SK-N-SH (cell line): ENCODE results near the gene OPHN1. TPM values are rescaled to one million over a fixed set of nuclear protein-coding genes. Genes with fewer than 3 reads are reported as not detected.

ENCODE experiments used
- CTCF ChIA-PET: fragments of 300-600, 350-600 bp; formaldehyde crosslinking; extraction: SDS; loops from one replicate; lab custom pipeline; 2021; lab: Yijun Ruan, JAX
- POLR2A ChIA-PET: fragments of 350-600 bp; sonication (Branson Sonifier 250); formaldehyde crosslinking; extraction: SDS; loops from one replicate; lab custom pipeline; 2020; ENCODE audit warnings: antibody characterized with exemption, inconsistent platforms; lab: Yijun Ruan, JAX
- DNase-seq: peaks from one replicate; pipeline ENCODE4 v3.0.0; 2012
- H2AFZ ChIP-seq: fragments of 200-600 bp; sonication (generic); 2 replicates; pipeline ENCODE4 v1.8.1; 2016; ENCODE audit warnings: antibody characterized with exemption, mild to moderate bottlenecking, low read depth
- H3F3A ChIP-seq: fragments of 200-600 bp; sonication (generic); replicated peaks from 2 replicates; pipeline ENCODE3; 2016; ENCODE audit warnings: antibody characterized with exemption, mild to moderate bottlenecking; ENCODE audit not compliant: insufficient read depth
- H3K27ac ChIP-seq, 2 experiments: fragments of 200-500 bp in 1 of 2; fragments of 200-600 bp in 1 of 2; sonication (Bioruptor generic) in 1 of 2; sonication (generic), shearing (Covaris generic) in 1 of 2; 2 replicates each; pipeline versions ENCODE4 v1.5.1 to v1.6.1; 2014 to 2016; ENCODE audit warnings: low read depth in 2 of 2, inconsistent platforms in 1 of 2, low read length in 1 of 2, mild to moderate bottlenecking in 1 of 2, mixed read lengths in 1 of 2
- H3K27me3 ChIP-seq: fragments of 200-600 bp; sonication (generic), shearing (Covaris generic); 2 replicates; pipeline ENCODE4 v1.6.1; 2016; ENCODE audit warnings: mixed run types; ENCODE audit not compliant: insufficient read depth
- H3K36me3 ChIP-seq, 2 experiments: fragments of 200-500 bp in 1 of 2; fragments of 200-600 bp in 1 of 2; sonication (Bioruptor generic) in 1 of 2; sonication (generic) in 1 of 2; replicated peaks in 1 of 2; 2 replicates each; pipeline versions ENCODE3 to v1.5.1; 2014 to 2016; ENCODE audit warnings: low read length in 1 of 2, mild to moderate bottlenecking in 1 of 2; ENCODE audit not compliant: insufficient read depth in 2 of 2, control insufficient read depth in 1 of 2
- H3K4me1 ChIP-seq, 2 experiments: fragments of 200-500 bp in 1 of 2; fragments of 200-600 bp in 1 of 2; sonication (Bioruptor generic) in 1 of 2; sonication (generic), shearing (Covaris generic) in 1 of 2; 2 replicates each; pipeline versions ENCODE4 v1.5.1 to v1.6.1; 2014 to 2016; ENCODE audit warnings: low read depth in 1 of 2, low read length in 1 of 2, mixed run types in 1 of 2; ENCODE audit not compliant: insufficient read depth in 2 of 2, control insufficient read depth in 1 of 2
- H3K4me2 ChIP-seq: fragments of 200-600 bp; sonication (generic), shearing (Covaris generic); 2 replicates; pipeline ENCODE4 v1.6.1; 2017; ENCODE audit warnings: mixed run types
- H3K4me3 ChIP-seq, 2 experiments: fragments of 200-500 bp in 1 of 2; fragments of 200-600 bp in 1 of 2; sonication (Bioruptor generic) in 1 of 2; sonication (generic), shearing (Covaris generic) in 1 of 2; 2 replicates each; pipeline versions ENCODE4 v1.5.1 to v1.8.1; 2014 to 2016; ENCODE audit warnings: low read depth in 2 of 2, inconsistent platforms in 1 of 2, low read length in 1 of 2, mild to moderate bottlenecking in 1 of 2, mixed read lengths in 1 of 2, moderate library complexity in 1 of 2
- H3K79me2 ChIP-seq: fragments of 200-600 bp; sonication (generic); 2 replicates; pipeline ENCODE4 v1.8.1; 2017; ENCODE audit warnings: mild to moderate bottlenecking; ENCODE audit not compliant: insufficient read depth
- H3K9ac ChIP-seq: fragments of 200-600 bp; sonication (generic); 2 replicates; pipeline ENCODE4 v1.6.1; 2017; ENCODE audit warnings: mixed run types
- H3K9me2 ChIP-seq: fragments of 200-600 bp; sonication (generic); 2 replicates; pipeline ENCODE4 v1.6.1; 2017; ENCODE audit warnings: mixed run types
- H3K9me3 ChIP-seq: fragments of 200-600 bp; sonication (generic); 2 replicates; pipeline ENCODE4 v1.6.1; 2017; ENCODE audit warnings: mixed run types, mild to moderate bottlenecking, moderate library complexity
- H4K20me1 ChIP-seq: fragments of 200-600 bp; sonication (generic); 2 replicates; pipeline ENCODE4 v1.6.1; 2017; ENCODE audit warnings: mild to moderate bottlenecking, mixed run types; ENCODE audit not compliant: insufficient read depth
- CTCF ChIP-seq: fragments of 200-600 bp; sonication (generic); IDR thresholded peaks from 2 replicates; pipeline ENCODE4 v1.6.1; 2017; ENCODE audit warnings: antibody characterized with exemption, mild to moderate bottlenecking, moderate library complexity
- ELF1 ChIP-seq: IDR thresholded peaks from 2 replicates; pipeline ENCODE4 v1.4.0; 2012
- FOXJ3 ChIP-seq: sonication (generic); formaldehyde crosslinking; IDR thresholded peaks from 2 replicates; pipeline ENCODE4 v1.5.1; 2020; ENCODE audit warnings: mild to moderate bottlenecking, missing genetic modification reagents
- FOXM1 ChIP-seq: IDR thresholded peaks from 2 replicates; pipeline ENCODE4 v1.4.0; 2012; ENCODE audit warnings: low read depth, mild to moderate bottlenecking
- GABPA ChIP-seq: IDR thresholded peaks from 2 replicates; pipeline ENCODE4 v1.4.0; 2012; ENCODE audit warnings: low read depth, mild to moderate bottlenecking
- IRF3 ChIP-seq: fragments of 150-350 bp; IDR thresholded peaks from 2 replicates; pipeline ENCODE4 v1.6.1; 2016; ENCODE audit warnings: mild to moderate bottlenecking, low read depth, low read length
- JUND ChIP-seq: IDR thresholded peaks from 2 replicates; pipeline ENCODE4 v1.4.0; 2012
- MXI1 ChIP-seq: IDR thresholded peaks from 2 replicates; pipeline ENCODE4 v1.6.1; 2012; ENCODE audit warnings: mild to moderate bottlenecking, low read depth, low read length, improper control_type of control experiment
- NFIC ChIP-seq: IDR thresholded peaks from 2 replicates; pipeline ENCODE4 v1.4.0; 2012; ENCODE audit warnings: borderline replicate concordance
- PBX3 ChIP-seq: IDR thresholded peaks from 2 replicates; pipeline ENCODE4; 2012
- RAD21 ChIP-seq: IDR thresholded peaks from 2 replicates; pipeline ENCODE4 v1.6.1; 2012; ENCODE audit warnings: mild to moderate bottlenecking, low read length
- REST ChIP-seq: IDR thresholded peaks from 2 replicates; pipeline ENCODE4 v1.6.1; 2012; ENCODE audit warnings: mild to moderate bottlenecking, low read depth, low read length, moderate library complexity
- RXRA ChIP-seq: IDR thresholded peaks from 2 replicates; pipeline ENCODE4 v1.4.0; 2012; ENCODE audit warnings: low read depth, mild to moderate bottlenecking, borderline replicate concordance
- TCF12 ChIP-seq: IDR thresholded peaks from 2 replicates; pipeline ENCODE4 v1.4.0; 2012
- YY1 ChIP-seq: IDR thresholded peaks from 2 replicates; pipeline ENCODE4 v1.4.0; 2012; ENCODE audit warnings: low read depth, mild to moderate bottlenecking
- WGBS: methylation state at CpG from one replicate; pipeline ENCODE4 v1.1.6; 2017; ENCODE audit warnings: low lambda C conversion rate; 5-methylcytosine and 5-hydroxymethylcytosine counted together
- polyA plus RNA-seq, 3 experiments: library from polyadenylated mRNA; depleted of rRNA; stranded (reverse); fragments of >200 nt; gene quantifications; 2 replicates each; pipeline ENCODE4 v1.2.3, GENCODE V29; 2012

Gene OPHN1
- polyA plus RNA-seq, 1 of the 3 experiments (the other 2 are of a cell fraction): 1.7 TPM

GRCh38 chrX:68112321-68112720 lies 321.0 kb downstream of the OPHN1 start:
- no peaks in the 10 kb centered on the region for H3F3A ChIP-seq
- no peak overlapping the region for H3K4me3 ChIP-seq
- no peak overlapping the region for H2AFZ ChIP-seq
- no peak overlapping the region for H3K27ac ChIP-seq
- POLR2A ChIA-PET: no interaction called here
- H3K9me3 ChIP-seq: 0 out of 2 replicates have a peak, but pooled peaks cover 3% of the 10 kb centered on the region
- no peak overlapping the region for H3K9ac ChIP-seq
- H3K79me2 ChIP-seq: no peaks in the 10 kb centered on the region
- 46% methylated on average over 3 of the region's 3 CpGs for WGBS
- TF ChIP-seq JUND: no peak
- no peak for TF ChIP-seq FOXJ3 (CRISPR knock-in tag)
- no peak for TF ChIP-seq IRF3
- no peak for TF ChIP-seq RAD21
- no peak for TF ChIP-seq NFIC
- TF ChIP-seq GABPA: no peak
- no peak for TF ChIP-seq ELF1
- TF ChIP-seq MXI1: no peak
- no peak for TF ChIP-seq YY1
- TF ChIP-seq RXRA: no peak
- no peak for TF ChIP-seq TCF12
- TF ChIP-seq FOXM1: no peak
- TF ChIP-seq CTCF: no peak
- TF ChIP-seq REST: no peak
- TF ChIP-seq PBX3: no peak
- TF ChIP-seq, all 33 proteins: peak for 0
- Histone ChIP-seq H3K4me1 (no peaks in the 10 kb centered on the region), H3K9me2 (no peaks in the 10 kb centered on the region), H3K27me3 (no peaks in the 10 kb centered on the region), H3K4me2 (no peak overlapping the region), H3K36me3 (peaks cover 0 to 5% of the 10 kb centered on the region in 2 experiments), H4K20me1 (no peaks in the 10 kb centered on the region)
- CTCF ChIA-PET: no interaction called here
- no peak for DNase-seq
